ENCODE measurements around the gene APBA3.

The APBA3 gene

DNA sequence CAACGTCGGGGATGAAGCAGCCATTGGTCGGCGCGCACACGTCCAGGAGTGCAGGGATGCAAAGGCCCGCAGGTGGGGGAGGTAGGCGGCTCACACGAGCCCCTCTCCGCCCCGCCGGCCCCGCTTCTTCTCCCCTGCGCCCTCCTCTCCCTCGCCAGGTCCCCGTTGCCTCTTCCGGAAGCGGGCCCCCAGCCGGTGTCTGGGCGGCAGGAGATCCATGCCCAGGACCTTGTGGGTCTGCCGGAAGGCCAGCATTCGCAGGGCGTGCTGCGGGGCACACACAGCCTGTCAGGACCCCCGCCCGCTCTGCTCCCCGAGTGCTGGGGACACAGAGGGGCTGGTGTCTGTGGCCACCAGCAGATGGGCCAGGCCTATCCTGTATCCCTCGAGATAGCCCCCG lies 44.4 kb upstream of the APBA3 start:
- Histone ChIP-seq H3K4me3 (ENCODE audit: insufficient read length, low read depth) (no peak overlapping the region), H3K36me3 (ENCODE audit: insufficient read depth, insufficient read length, low read length) (no peaks in the 10 kb centered on the region), H3K4me1 (ENCODE audit: insufficient read depth, insufficient read length) (peaks cover 7% of the 10 kb centered on the region), H3K9ac (ENCODE audit: insufficient read length, low read depth) (no peak overlapping the region), H3K27me3 (ENCODE audit: insufficient read depth, insufficient read length) (peaks cover 21% of the 10 kb centered on the region), H3K9me3 (ENCODE audit: insufficient read depth, low read length) (no peaks in the 10 kb centered on the region)
- DNase-seq (ENCODE audit: low read depth, low spot score) = no peak
- TF ChIP-seq YY1 (IDR thresholded peaks at IDR 0.05; ENCODE audit: insufficient read depth, insufficient read length) (no peak), SUZ12 (IDR thresholded peaks at IDR 0.05; ENCODE audit: extremely low read depth, insufficient read depth, insufficient read length) (no peak), ZNF274 (IDR thresholded peaks at IDR 0.05; ENCODE audit: low read depth, low read length) (no peak)

DNA sequence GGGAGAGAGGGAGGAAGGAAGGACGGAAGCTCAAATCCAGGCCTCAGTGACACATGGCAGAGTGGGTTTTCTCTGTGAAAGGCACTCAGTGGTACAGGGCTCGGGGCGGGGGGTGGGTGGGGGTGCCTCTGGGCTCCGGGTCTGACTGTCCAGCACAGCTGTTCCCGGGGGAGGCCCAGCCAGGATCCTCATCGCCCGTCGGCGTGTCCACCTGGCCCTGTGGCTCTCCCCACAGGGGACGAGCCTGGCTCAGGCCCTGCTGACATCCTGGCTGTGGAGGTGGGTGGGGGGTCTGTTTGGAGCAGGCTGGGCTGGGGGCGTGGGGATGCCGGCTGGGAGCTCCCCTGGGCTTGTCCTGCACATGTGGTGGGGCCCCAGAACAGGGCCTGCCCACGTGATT lies 42.9 kb upstream of the APBA3 start:
- TF ChIP-seq SUZ12 (IDR thresholded peaks at IDR 0.05; ENCODE audit: extremely low read depth, insufficient read depth, insufficient read length) (no peak), YY1 (IDR thresholded peaks at IDR 0.05; ENCODE audit: insufficient read depth, insufficient read length) (no peak), ZNF274 (IDR thresholded peaks at IDR 0.05; ENCODE audit: low read depth, low read length) (no peak)
- H3K27me3 ChIP-seq (ENCODE audit: insufficient read depth, insufficient read length) = peaks cover 32% of the 10 kb centered on the region
- no peak for DNase-seq (ENCODE audit: low read depth, low spot score)

DNA sequence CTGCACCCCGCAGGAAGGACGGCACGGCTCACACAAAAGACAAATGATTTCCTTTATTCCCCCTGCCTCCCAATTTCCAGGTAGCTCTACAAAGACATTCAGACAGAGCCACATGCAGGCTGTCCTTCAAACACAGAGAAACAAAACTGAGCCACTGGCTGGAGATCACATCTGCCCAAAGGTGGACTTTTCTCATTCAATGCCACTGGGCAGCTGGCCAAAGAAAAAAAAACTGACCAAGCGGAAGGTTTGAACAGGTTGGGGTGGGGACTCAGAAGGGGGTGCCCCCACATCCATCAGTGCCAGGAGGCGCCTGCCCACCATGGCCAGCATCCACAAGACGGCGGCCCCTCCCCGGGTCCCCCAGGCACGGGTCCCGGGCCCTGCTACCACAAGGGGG lies 42.5 kb upstream of the APBA3 start:
- H3K4me1 ChIP-seq (ENCODE audit: insufficient read depth, insufficient read length) = peaks cover 5% of the 10 kb centered on the region

More for the DNA sequence above, 42.9 kb upstream of the APBA3 start:
- H3K4me1 ChIP-seq (ENCODE audit: insufficient read depth, insufficient read length) = peaks cover 5% of the 10 kb centered on the region
- H3K9ac ChIP-seq (ENCODE audit: insufficient read length, low read depth) = no peak overlapping the region
- H3K36me3 ChIP-seq (ENCODE audit: insufficient read depth, insufficient read length, low read length) = no peaks in the 10 kb centered on the region
- no peak overlapping the region for H3K4me3 ChIP-seq (ENCODE audit: insufficient read length, low read depth)
- no peaks in the 10 kb centered on the region for H3K9me3 ChIP-seq (ENCODE audit: insufficient read depth, low read length)

DNA sequence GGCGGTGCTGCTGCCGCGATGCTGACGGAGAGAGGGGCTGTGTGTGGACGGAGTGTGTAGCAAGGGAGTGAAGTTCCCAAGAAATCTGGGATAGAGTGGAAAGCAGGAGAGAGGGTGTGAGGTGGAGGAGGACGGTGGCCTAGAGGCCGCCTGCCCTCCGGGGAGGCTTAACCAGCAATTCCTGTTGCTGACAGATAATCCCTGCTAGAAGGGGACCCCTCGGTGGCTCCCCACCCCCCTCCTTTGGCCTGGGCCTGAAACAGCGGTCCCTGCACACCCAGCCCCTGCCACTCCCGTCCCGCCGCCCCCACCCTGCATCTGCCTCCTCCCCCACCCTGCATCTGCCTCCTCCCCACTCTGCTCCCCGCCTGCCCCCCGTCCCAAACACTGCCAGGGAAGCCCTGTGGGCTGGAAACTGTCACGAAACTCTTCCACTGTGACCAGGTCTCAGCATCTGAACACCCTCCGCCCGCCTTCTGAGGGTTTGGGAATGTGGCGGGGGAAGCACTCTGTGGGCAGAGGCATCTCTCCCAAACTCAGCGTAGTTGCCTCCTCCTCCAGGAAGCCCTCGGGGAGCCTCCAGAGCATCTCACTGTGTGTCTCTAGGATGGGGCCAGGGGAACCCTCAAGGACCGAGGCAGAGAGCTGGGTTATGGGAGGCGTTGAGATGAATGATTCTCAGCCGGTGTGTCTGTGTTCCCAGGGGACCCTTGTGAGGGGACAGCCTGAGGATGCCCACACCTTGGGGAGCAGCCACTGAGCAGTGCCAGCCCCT lies 41.8 kb upstream of the APBA3 start:
- DNase-seq (ENCODE audit: low read depth, low spot score) = no peak
- Histone ChIP-seq H3K4me1 (ENCODE audit: insufficient read depth, insufficient read length) (peaks cover 5% of the 10 kb centered on the region), H3K36me3 (ENCODE audit: insufficient read depth, insufficient read length, low read length) (no peaks in the 10 kb centered on the region), H3K9me3 (ENCODE audit: insufficient read depth, low read length) (no peaks in the 10 kb centered on the region), H3K9ac (ENCODE audit: insufficient read length, low read depth) (no peak overlapping the region), H3K27me3 (ENCODE audit: insufficient read depth, insufficient read length) (peaks cover 38% of the 10 kb centered on the region), H3K4me3 (ENCODE audit: insufficient read length, low read depth) (no peak overlapping the region)
- TF ChIP-seq YY1 (IDR thresholded peaks at IDR 0.05; ENCODE audit: insufficient read depth, insufficient read length) (no peak), SUZ12 (IDR thresholded peaks at IDR 0.05; ENCODE audit: extremely low read depth, insufficient read depth, insufficient read length) (no peak), ZNF274 (IDR thresholded peaks at IDR 0.05; ENCODE audit: low read depth, low read length) (no peak)

More for the DNA sequence above, 42.5 kb upstream of the APBA3 start:
- H3K9ac ChIP-seq (ENCODE audit: insufficient read length, low read depth) = no peak overlapping the region
- DNase-seq (ENCODE audit: low read depth, low spot score) = no peak
- no peaks in the 10 kb centered on the region for H3K36me3 ChIP-seq (ENCODE audit: insufficient read depth, insufficient read length, low read length)
- H3K4me3 ChIP-seq (ENCODE audit: insufficient read length, low read depth) = no peak overlapping the region
- no peaks in the 10 kb centered on the region for H3K9me3 ChIP-seq (ENCODE audit: insufficient read depth, low read length)
- TF ChIP-seq SUZ12 (IDR thresholded peaks at IDR 0.05; ENCODE audit: extremely low read depth, insufficient read depth, insufficient read length) = no peak
- peaks cover 36% of the 10 kb centered on the region for H3K27me3 ChIP-seq (ENCODE audit: insufficient read depth, insufficient read length)

DNA sequence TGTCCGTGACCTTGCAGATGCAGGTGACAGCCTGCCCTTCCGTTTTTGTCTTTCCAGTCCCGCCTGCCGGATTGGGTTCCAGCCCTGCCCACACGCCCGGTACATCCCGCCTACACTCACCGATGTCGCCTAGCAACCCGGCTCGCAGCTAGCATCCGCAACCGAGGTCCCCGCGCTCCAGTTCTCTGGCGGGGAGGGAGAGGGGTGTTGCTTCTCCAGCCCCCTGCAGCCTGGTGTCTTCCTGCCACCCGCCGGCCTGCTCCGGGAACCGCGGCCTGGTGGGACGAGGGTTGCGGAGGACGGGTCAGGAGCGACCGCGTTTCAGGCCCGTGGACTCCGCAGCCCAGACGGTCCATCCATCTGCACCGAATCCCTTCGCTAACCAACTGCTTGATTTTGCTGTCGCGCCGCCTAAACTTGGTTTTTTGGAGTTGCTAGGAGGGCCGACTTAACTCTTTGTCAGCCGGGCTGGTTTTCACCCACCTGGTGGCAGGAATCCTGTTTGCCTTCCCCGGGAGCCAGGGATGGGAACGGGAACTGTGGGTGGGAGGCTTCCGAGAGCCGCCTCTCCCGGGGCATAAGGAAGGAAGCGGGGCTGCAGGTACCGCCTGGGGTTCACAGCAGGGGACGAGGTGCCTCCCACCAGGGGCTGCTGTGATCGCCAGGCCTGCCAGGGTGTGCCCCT lies 40.1 kb upstream of the APBA3 start:
- Histone ChIP-seq H3K27me3 (ENCODE audit: insufficient read depth, insufficient read length) (peaks cover 38% of the 10 kb centered on the region), H3K4me3 (ENCODE audit: insufficient read length, low read depth) (peak overlapping the region; percentile 21), H3K9ac (ENCODE audit: insufficient read length, low read depth) (no peak overlapping the region), H3K9me3 (ENCODE audit: insufficient read depth, low read length) (peaks cover 4% of the 10 kb centered on the region), H3K36me3 (ENCODE audit: insufficient read depth, insufficient read length, low read length) (no peaks in the 10 kb centered on the region), H3K4me1 (ENCODE audit: insufficient read depth, insufficient read length) (peaks cover 5% of the 10 kb centered on the region)
- TF ChIP-seq ZNF274 (IDR thresholded peaks at IDR 0.05; ENCODE audit: low read depth, low read length) (no peak), SUZ12 (IDR thresholded peaks at IDR 0.05; ENCODE audit: extremely low read depth, insufficient read depth, insufficient read length) (no peak), YY1 (IDR thresholded peaks at IDR 0.05; ENCODE audit: insufficient read depth, insufficient read length) (no peak)
- peak; percentile 20 for DNase-seq (ENCODE audit: low read depth, low spot score)

DNA sequence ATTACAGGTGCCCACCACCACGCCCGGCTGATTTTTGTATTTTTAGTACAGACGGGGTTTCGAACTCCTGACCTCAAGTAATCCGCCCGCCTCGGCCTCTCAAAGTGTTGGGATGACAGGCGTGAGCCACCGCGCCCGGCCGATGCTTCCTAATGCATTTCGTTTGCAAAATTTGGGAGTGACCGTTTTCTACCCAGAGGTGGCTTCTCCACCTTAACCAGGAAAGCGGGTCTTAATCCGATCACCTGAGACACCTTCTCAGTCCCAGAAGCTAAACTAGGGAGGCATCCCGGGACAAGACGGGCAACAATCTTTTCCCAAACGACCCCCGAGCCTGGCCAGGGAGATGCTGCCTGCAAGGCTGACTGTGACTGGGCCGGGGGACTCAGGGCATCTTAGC lies 39.5 kb upstream of the APBA3 start:
- TF ChIP-seq YY1 (IDR thresholded peaks at IDR 0.05; ENCODE audit: insufficient read depth, insufficient read length) (no peak), SUZ12 (IDR thresholded peaks at IDR 0.05; ENCODE audit: extremely low read depth, insufficient read depth, insufficient read length) (no peak), ZNF274 (IDR thresholded peaks at IDR 0.05; ENCODE audit: low read depth, low read length) (no peak)
- DNase-seq (ENCODE audit: low read depth, low spot score) = no peak
- peaks cover 5% of the 10 kb centered on the region for H3K4me1 ChIP-seq (ENCODE audit: insufficient read depth, insufficient read length)
- H3K9me3 ChIP-seq (ENCODE audit: insufficient read depth, low read length) = peaks cover 10% of the 10 kb centered on the region
- peaks cover 38% of the 10 kb centered on the region for H3K27me3 ChIP-seq (ENCODE audit: insufficient read depth, insufficient read length)
- no peaks in the 10 kb centered on the region for H3K36me3 ChIP-seq (ENCODE audit: insufficient read depth, insufficient read length, low read length)
- no peak overlapping the region for H3K4me3 ChIP-seq (ENCODE audit: insufficient read length, low read depth)
- H3K9ac ChIP-seq (ENCODE audit: insufficient read length, low read depth) = no peak overlapping the region

DNA sequence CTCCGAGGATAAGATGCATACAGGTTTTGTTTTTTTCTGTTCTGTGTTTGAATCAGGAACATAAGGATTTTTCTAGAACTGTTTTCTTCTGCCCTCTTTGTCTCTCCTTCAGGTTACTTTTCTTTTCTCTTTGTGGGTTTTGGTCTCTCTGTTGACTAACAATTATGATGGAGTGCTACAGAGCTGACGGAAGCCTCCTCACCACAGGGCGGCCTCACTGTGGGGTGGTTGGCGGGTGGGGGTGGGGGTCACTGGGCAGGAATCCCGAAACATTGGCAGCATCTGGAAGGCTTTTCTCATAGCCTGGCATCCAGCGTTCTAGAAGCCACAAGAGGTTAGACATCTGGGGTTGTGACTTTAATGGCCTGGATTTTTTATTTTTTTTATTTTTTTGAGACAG lies 36.6 kb upstream of the APBA3 start:
- Histone ChIP-seq H3K27me3 (ENCODE audit: insufficient read depth, insufficient read length) (peaks cover 38% of the 10 kb centered on the region), H3K36me3 (ENCODE audit: insufficient read depth, insufficient read length, low read length) (no peaks in the 10 kb centered on the region), H3K4me1 (ENCODE audit: insufficient read depth, insufficient read length) (peaks cover 5% of the 10 kb centered on the region), H3K9me3 (ENCODE audit: insufficient read depth, low read length) (peaks cover 11% of the 10 kb centered on the region), H3K9ac (ENCODE audit: insufficient read length, low read depth) (no peak overlapping the region), H3K4me3 (ENCODE audit: insufficient read length, low read depth) (no peak overlapping the region)
- no peak for DNase-seq (ENCODE audit: low read depth, low spot score)
- TF ChIP-seq YY1 (IDR thresholded peaks at IDR 0.05; ENCODE audit: insufficient read depth, insufficient read length) (no peak), ZNF274 (IDR thresholded peaks at IDR 0.05; ENCODE audit: low read depth, low read length) (no peak), SUZ12 (IDR thresholded peaks at IDR 0.05; ENCODE audit: extremely low read depth, insufficient read depth, insufficient read length) (no peak)

All from NT2/D1 (cell line).